ENCODE results near the gene PDE5A.
A peak's percentile ranks its signal among the peaks of the same experiment; 100 is the strongest.
"Not testable (repeated sequence)": the region's sequence is repeated elsewhere in the genome, so short reads cannot be mapped to it uniquely, and the experiment has no call there.

Gene PDE5A

DNA sequence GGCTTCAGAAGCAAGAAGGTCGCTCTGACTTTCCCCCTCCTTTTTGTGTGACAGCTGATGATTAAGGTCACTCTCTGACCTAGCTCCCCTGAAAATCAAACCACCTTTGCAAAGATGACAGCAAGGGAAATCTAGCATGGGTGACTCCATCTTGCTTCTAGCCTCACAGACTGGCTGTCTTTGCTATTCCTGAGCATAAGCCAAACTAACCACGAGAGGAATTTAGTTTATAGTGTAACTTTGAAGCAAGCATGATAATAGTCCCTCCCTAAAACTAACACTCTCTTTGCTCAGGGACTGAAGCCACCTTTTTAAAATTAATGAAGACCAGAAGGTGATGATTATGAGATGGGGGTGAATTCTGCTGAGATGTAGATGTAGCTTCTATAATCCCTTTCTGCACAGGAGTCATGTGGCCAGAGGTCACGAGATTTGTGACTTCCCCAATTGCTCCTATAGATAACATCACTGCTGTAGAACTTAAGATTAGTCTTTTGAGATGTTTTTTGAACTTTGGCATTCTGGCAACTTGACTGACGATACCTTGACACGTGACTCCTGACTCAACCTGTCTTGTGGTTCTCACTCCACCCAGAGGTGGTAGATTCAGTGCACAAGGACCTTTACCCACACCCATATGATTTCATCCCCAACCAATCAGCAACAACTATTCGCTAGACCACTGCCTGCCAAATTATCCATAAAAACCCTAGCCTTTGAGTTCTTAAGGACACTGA, 14.9 kb upstream of the PDE5A start:
- no peak for DNase-seq

DNA sequence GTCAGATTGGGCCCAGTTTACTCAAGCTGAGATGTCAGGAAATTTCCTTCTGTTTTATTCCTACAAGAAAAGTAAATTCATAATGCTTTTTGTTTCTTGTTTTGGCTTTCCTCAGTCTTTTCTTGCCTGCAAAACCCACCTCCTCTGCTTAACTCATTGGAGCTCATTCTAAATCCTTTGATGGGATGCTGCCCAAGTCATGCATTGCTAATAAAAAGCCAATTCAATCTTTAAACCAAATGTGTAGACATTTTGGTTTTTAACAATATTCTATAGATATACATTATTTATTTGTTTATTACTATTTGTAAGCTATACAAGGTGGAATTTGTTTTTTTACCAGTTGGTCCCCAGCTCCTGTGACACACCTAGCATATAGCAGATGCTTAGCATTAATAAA, 13.2 kb upstream of the PDE5A start:
- DNase-seq = no peak

DNA sequence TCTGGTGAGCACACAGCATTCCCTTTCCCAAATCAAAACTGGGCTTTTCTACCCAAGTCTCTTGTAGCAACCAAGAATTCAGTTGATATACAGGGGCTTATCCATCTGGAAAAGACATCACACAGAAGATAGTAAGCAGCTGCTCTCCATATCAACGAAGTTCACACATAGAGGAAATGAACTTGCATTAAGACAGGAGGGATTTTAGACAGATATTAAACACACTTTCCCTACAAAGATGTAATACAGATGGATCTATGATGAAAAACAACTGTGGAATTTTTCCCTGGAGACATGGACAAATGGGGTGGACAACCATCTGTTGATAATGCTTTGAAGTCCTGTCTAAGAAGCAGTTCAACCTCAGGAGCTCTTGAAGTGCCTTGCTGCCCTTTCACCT, 9.8 kb upstream of the PDE5A start:
- no peak for DNase-seq

GRCh38 chr4:119636851-119637250, 8.2 kb upstream of the PDE5A start:
- not testable (repeated sequence) for DNase-seq

GRCh38 chr4:119632216-119632615, 3.6 kb upstream of the PDE5A start:
- no peak for DNase-seq

GRCh38 chr4:119629142-119629471, 503 bp upstream of the PDE5A start:
- no peak for DNase-seq

- peak; percentile 45 for DNase-seq
Observed at GRCh38 chr4:119627267-119628255, 1.0 kb downstream of the PDE5A start.

- no peak for DNase-seq
Observed at GRCh38 chr4:119626943-119627266, 1.7 kb downstream of the PDE5A start.

GRCh38 chr4:119626420-119626819, 2.2 kb downstream of the PDE5A start:
- no peak for DNase-seq

GRCh38 chr4:119625761-119626160, 2.8 kb downstream of the PDE5A start:
- DNase-seq = no peak

GRCh38 chr4:119624356-119624755, 4.2 kb downstream of the PDE5A start:
- DNase-seq = no peak

- no peak for DNase-seq
Observed at GRCh38 chr4:119623025-119623424, 5.6 kb downstream of the PDE5A start.

GRCh38 chr4:119615068-119615719, 13.4 kb downstream of the PDE5A start:
- no peak for DNase-seq

DNA sequence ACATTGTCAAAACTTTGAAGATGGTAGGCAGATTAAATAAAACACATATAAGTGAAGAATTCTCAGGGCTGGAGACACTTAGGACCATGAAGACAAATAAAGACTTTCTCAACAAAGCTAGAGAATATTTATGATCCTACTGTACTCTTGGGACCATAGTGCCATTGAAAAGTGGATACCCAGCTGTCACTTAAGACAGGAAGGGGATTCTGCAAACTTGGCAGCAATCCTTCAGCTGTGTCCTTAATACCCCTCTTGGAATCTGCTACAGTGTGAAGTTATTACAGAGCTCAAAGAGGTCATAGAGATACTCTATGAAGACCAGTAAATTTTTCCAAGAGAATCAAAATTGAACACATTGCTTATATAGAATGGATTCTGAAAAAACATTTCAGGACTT, 24.3 kb downstream of the PDE5A start:
- DNase-seq = no peak

DNA sequence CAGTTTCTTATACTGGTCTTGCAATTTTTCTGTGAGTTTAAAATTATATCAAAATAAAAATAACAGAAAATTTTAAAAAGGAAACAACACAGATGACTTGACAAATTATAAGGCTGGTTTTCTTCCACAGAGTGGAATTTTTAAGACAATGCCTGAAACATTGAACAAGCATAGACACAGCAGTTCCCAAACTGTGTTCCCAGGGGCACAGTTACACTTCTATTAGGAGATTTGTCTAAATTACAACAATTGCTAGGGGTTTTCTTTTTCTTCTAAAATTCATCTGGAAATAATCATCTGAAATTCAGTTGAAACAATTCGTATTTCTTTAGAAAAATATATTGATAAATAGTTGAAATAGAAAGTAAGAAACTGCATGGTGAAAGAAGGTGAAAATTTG, 26.2 kb downstream of the PDE5A start:
- DNase-seq = no peak

- no peak for DNase-seq
Observed at GRCh38 chr4:119598521-119598920, 30.1 kb downstream of the PDE5A start.

GRCh38 chr4:119597377-119597776, 31.2 kb downstream of the PDE5A start:
- no peak for DNase-seq

GRCh38 chr4:119593698-119594097, 34.9 kb downstream of the PDE5A start:
- no peak for DNase-seq

DNA sequence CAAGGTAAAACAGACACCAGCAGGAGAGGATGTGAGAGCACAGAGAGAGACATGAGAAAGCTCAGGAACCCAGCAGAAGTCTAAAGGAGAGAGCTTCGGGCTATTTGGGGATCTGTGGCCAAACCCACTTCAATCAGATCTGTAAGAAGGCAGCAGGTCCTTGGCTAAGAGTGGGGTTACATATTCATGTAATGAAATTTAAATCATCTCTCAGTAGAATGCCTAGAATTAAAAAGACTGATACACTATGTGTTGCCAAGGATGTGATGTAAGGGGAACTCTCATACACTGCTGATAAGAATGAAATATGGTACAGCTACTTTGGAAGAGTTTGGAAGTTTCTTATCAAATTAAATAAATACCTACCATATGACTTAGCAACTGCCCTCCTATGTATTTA, 35.8 kb downstream of the PDE5A start:
- no peak for DNase-seq

DNA sequence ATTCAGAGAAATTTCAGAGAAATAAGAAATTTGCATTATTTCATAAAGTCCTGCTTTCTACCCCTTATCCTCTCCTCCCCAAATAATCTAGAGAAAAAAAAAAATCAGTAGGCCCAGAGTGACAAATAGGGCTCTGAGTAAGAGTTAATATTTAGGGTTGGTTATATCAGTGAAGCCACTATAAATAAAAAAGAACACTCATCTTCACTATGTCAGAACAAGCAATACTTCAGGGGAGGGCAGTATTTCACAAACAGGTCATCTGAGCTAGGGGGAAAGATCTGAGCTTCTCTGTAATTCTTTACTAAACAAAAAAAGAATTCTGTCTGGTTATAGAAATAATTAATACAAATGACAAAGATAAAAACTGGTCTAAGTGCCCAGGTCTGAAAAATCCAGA, 39.4 kb downstream of the PDE5A start:
- no peak for DNase-seq

- no peak for DNase-seq
Observed at GRCh38 chr4:119587796-119588195, 40.8 kb downstream of the PDE5A start.

- DNase-seq = no peak
Observed at GRCh38 chr4:119585771-119586170, 42.8 kb downstream of the PDE5A start.

GRCh38 chr4:119581190-119581873, 47.3 kb downstream of the PDE5A start:
- no peak for DNase-seq

Data from activated effector memory CD4-positive, alpha-beta T cell treated with Interleukin-2 at 50 U/mL for 16 hours (primary cell).